HG03469 (cell line): ENCODE measurements around the gene SLC43A1.
"Not testable (repeated sequence)": the region's sequence is repeated elsewhere in the genome, so short reads cannot be mapped to it uniquely, and the experiment has no call there.

Source experiments
- ATAC-seq: cut with Tn5 transposase; IDR thresholded peaks from one replicate; pipeline ENCODE4 v1.9.1; 2021; ENCODE audit warnings: mild to moderate bottlenecking, moderate library complexity, moderate number of reproducible peaks; ENCODE audit not compliant: unreplicated experiment

The SLC43A1 gene

GRCh38 chr11:57462597-57462996 is 52.9 kb downstream of the SLC43A1 start:
- ATAC-seq: no peak

GRCh38 chr11:57461841-57462489 is 53.5 kb downstream of the SLC43A1 start:
- ATAC-seq: no peak

GRCh38 chr11:57460758-57461749 is 54.4 kb downstream of the SLC43A1 start:
- ATAC-seq: no peak

GRCh38 chr11:57460022-57460757 is 55.3 kb downstream of the SLC43A1 start, which contains the start of gene RTN4RL2:
RTN4RL2 (plus strand) TSS chr11:57460528; CDS start chr11:57460866, 338 bp downstream.
- no peak for ATAC-seq

GRCh38 chr11:57459164-57460021 is 56.1 kb downstream of the SLC43A1 start:
- ATAC-seq: no peak

- ATAC-seq: no peak
Observed at GRCh38 chr11:57458410-57459163, 56.9 kb downstream of the SLC43A1 start.

- ATAC-seq: no peak
Observed at GRCh38 chr11:57458060-57458409, 57.5 kb downstream of the SLC43A1 start.

GRCh38 chr11:57457643-57458023 is 57.9 kb downstream of the SLC43A1 start:
- no peak for ATAC-seq

- no peak for ATAC-seq
Observed at GRCh38 chr11:57456960-57457642, 58.4 kb downstream of the SLC43A1 start.

- ATAC-seq: no peak
Observed at GRCh38 chr11:57453543-57454177, 61.8 kb downstream of the SLC43A1 start.

GRCh38 chr11:57446055-57446454 is 69.4 kb downstream of the SLC43A1 start:
- no peak for ATAC-seq

GRCh38 chr11:57445122-57445394 is 70.4 kb downstream of the SLC43A1 start:
- not testable (repeated sequence) for ATAC-seq

GRCh38 chr11:57444362-57445121 is 71.0 kb downstream of the SLC43A1 start:
- no peak for ATAC-seq

- no peak for ATAC-seq
Observed at GRCh38 chr11:57440744-57441414, 74.6 kb downstream of the SLC43A1 start.

GRCh38 chr11:57439786-57440185 is 75.7 kb downstream of the SLC43A1 start:
- ATAC-seq: no peak

- no peak for ATAC-seq
Observed at GRCh38 chr11:57438345-57439285, 76.9 kb downstream of the SLC43A1 start.
